Endothelial cell of umbilical vein (primary cell): ENCODE measurements around the gene ABCC1. TPM values are rescaled to one million over a fixed set of nuclear protein-coding genes. Genes with fewer than 3 reads are reported as not detected.

Source experiments
- BruUV-seq: library from RNA; stranded (reverse); fragments of 400-500 nt; replicated peaks from 2 replicates; lab custom pipeline; 2021; lab: Mats Ljungman, UMichigan
- CTCF ChIA-PET: fragments of 300-600, 350-600 bp; sonication (Branson Sonifier 250); formaldehyde crosslinking; loops from one replicate; lab custom pipeline; 2021; ENCODE audit warnings: antibody characterized with exemption, inconsistent platforms; lab: Charles Lee
- POLR2A ChIA-PET: fragments of 300-600, 350-600 bp; sonication (Branson Sonifier 250); formaldehyde crosslinking; loops from one replicate; lab custom pipeline; 2021; ENCODE audit warnings: antibody characterized with exemption, inconsistent platforms; lab: Charles Lee
- DNase-seq: peaks from one replicate; pipeline ENCODE4 v3.0.0-alpha.2; 2011; ENCODE audit warnings: low read depth, low spot score
- FAIRE-seq: peaks from 2 replicates; lab custom pipeline; 2011; peaks lifted over from hg19 to GRCh38; lab: Jason Lieb, UNC
- H2AFZ ChIP-seq: 2 replicates; pipeline ENCODE4 v1.6.0; 2012; ENCODE audit warnings: low read depth, low read length, control low read depth, inconsistent platforms
- H3K27ac ChIP-seq: 2 replicates; pipeline ENCODE4 v1.5.1; 2011; ENCODE audit warnings: low read depth, mild to moderate bottlenecking, control low read depth, low read length, moderate library complexity; ENCODE audit not compliant: insufficient read depth
- H3K27me3 ChIP-seq, 2 experiments: 2 replicates each; pipeline versions ENCODE4 v1.6.0 to v1.6.1; 2011; ENCODE audit warnings: low read length in 2 of 2, mixed read lengths in 1 of 2; ENCODE audit not compliant: control insufficient read depth in 2 of 2, insufficient read depth in 2 of 2
- H3K36me3 ChIP-seq, 2 experiments: 2 replicates in 1 of 2; 3 replicates in 1 of 2; pipeline ENCODE4 v1.5.1; 2011; ENCODE audit warnings: low read length in 2 of 2, mild to moderate bottlenecking in 1 of 2, moderate library complexity in 1 of 2; ENCODE audit not compliant: control insufficient read depth in 2 of 2, insufficient read depth in 2 of 2; ENCODE audit errors: extremely low read depth in 1 of 2
- H3K4me1 ChIP-seq: 3 replicates; pipeline ENCODE4 v1.5.1; 2011; ENCODE audit warnings: mild to moderate bottlenecking, low read length; ENCODE audit not compliant: control insufficient read depth, insufficient read depth; ENCODE audit errors: extremely low read depth
- H3K4me2 ChIP-seq: 2 replicates; pipeline ENCODE4 v1.6.1; 2011; ENCODE audit warnings: low read length, control low read depth, mixed read lengths; ENCODE audit not compliant: insufficient read depth
- H3K4me3 ChIP-seq, 3 experiments: fragments of 200-600 bp in 1 of 3; sonication (generic), shearing (Covaris generic) in 1 of 3; replicated peaks in 1 of 3; 2 replicates each; pipeline ENCODE4 v1.5.1; 2011 to 2016; ENCODE audit warnings: control low read depth in 3 of 3, low read length in 3 of 3, mild to moderate bottlenecking in 2 of 3, inconsistent platforms in 1 of 3, low read depth in 1 of 3, moderate library complexity in 1 of 3; ENCODE audit not compliant: insufficient read depth in 1 of 3
- H3K79me2 ChIP-seq: 2 replicates; pipeline ENCODE4 v1.6.0; 2012; ENCODE audit warnings: low read length, inconsistent platforms; ENCODE audit not compliant: control insufficient read depth, insufficient read depth
- H3K9ac ChIP-seq: replicated peaks from 2 replicates; pipeline ENCODE3; 2011; ENCODE audit warnings: low read length, control low read depth; ENCODE audit not compliant: insufficient read depth; ENCODE audit errors: extremely low read depth
- H3K9me1 ChIP-seq: replicated peaks from 3 replicates; pipeline ENCODE4 v1.6.0; 2011; ENCODE audit warnings: mild to moderate bottlenecking, low read length; ENCODE audit not compliant: control insufficient read depth, insufficient read depth; ENCODE audit errors: extremely low read depth
- H3K9me3 ChIP-seq: replicated peaks from 2 replicates; pipeline ENCODE4 v1.5.1; 2012; ENCODE audit warnings: low read length, inconsistent platforms; ENCODE audit not compliant: control insufficient read depth, insufficient read depth
- H4K20me1 ChIP-seq: replicated peaks from 2 replicates; pipeline ENCODE3; 2011; ENCODE audit warnings: mild to moderate bottlenecking, low read length; ENCODE audit not compliant: control insufficient read depth, insufficient read depth; ENCODE audit errors: extremely low read depth
- EZH2 ChIP-seq: IDR thresholded peaks from 2 replicates; pipeline ENCODE4 v1.6.1; 2012; ENCODE audit warnings: borderline replicate concordance, low read depth, mild to moderate bottlenecking, moderate library complexity, low read length, inconsistent platforms; ENCODE audit not compliant: severe bottlenecking
- GATA2 ChIP-seq: IDR thresholded peaks from 2 replicates; pipeline ENCODE4 v1.7.0; 2011; ENCODE audit warnings: low read depth, mild to moderate bottlenecking, moderate library complexity, mixed read lengths, low read length; ENCODE audit not compliant: insufficient read length, insufficient read depth
- JUN ChIP-seq: IDR thresholded peaks from 2 replicates; pipeline ENCODE4 v1.6.1; 2011; ENCODE audit warnings: borderline replicate concordance, low read depth; ENCODE audit not compliant: insufficient read length, insufficient read depth
- POLR2A ChIP-seq: IDR thresholded peaks from 2 replicates; pipeline ENCODE4 v1.6.1; 2012; ENCODE audit warnings: low read depth, mild to moderate bottlenecking, control low read depth, low read length
- POLR2AphosphoS5 ChIP-seq: IDR thresholded peaks from 2 replicates; pipeline ENCODE4 v1.6.1; 2012; ENCODE audit warnings: low read depth, mild to moderate bottlenecking, control low read depth, low read length, moderate library complexity; ENCODE audit not compliant: insufficient read depth
- dilution Hi-C: fragments of 300-500 bp; cut with MboI; formaldehyde crosslinking; loops from one replicate; pipeline ENCODE4 v1.15.0; 2019; ENCODE audit warnings: low sequenced_read_pairs; ENCODE audit not compliant: extremely low pct_ligation_motif_present
- intact Hi-C: fragments of 100-400 bp; cut with micrococcal nuclease; formaldehyde crosslinking; loops from one replicate; pipeline ENCODE4 v1.10.0; 2022
- polyA plus RNA-seq, 4 experiments: library from polyadenylated mRNA; depleted of rRNA in 3 of 4; stranded (reverse) in 3 of 4; unstranded in 1 of 4; fragments of >200 nt; gene quantifications; 2 replicates each; pipeline versions ENCODE4 v1.2.1 to v1.2.3, GENCODE V29; 2011 to 2012; ENCODE audit warnings: missing spikeins in 1 of 4
- total RNA-seq: library from RNA; stranded (reverse); gene quantifications from 2 replicates; pipeline ENCODE4 v1.2.3, GENCODE V29; 2021
- TF ChIP-seq, protein P1 (sequence below): IDR thresholded peaks from 2 replicates; pipeline ENCODE4 v1.6.1; 2011; ENCODE audit not compliant: insufficient read depth, insufficient read length
- TF ChIP-seq, protein P2 (sequence below), 2 donors: IDR thresholded peaks; 1 replicate in 1 of 2; 2 replicates in 1 of 2; pipeline ENCODE4 v1.5.1; 2011; ENCODE audit warnings: low read length in 2 of 2, mild to moderate bottlenecking in 2 of 2, moderate library complexity in 2 of 2, control low read depth in 1 of 2, inconsistent platforms in 1 of 2, low read depth in 1 of 2; ENCODE audit not compliant: insufficient read depth in 1 of 2; ENCODE audit errors: extremely low read depth in 1 of 2

The ABCC1 gene
- total and polyA plus RNA-seq, 2 donors (not counting 3 experiments of a cell fraction or from before 2014, with no cell fraction given), result 46.1 to 89.2 TPM

DNA sequence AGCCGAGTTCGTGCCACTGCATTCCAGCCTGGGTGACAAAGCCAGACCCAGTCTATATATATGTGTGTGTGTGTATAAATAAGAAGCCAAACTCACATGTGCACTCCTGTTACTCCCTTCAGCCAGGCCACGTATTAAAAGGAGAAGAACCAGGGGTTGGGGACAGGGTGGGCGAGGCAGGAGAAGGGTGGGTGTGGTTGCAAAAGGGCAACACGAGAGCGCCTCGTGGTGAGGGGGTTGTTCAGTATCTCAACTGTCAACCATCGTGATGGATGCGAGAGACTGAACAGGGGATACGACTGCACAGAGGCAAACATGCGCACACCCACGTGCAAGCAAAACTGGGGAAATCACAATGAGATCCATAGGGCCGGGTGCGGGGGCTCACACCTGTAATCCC, 219.0 kb downstream of the ABCC1 start:
- CTCF ChIA-PET, result interaction anchor here (1.2 kb wide), 1 partner anchor 26 kb away, joined by 4 read pairs; no protein-coding TSS in a partner anchor
- no TSS peak for BruUV-seq
- no peaks in the 10 kb centered on the region for H4K20me1 ChIP-seq
- no peak for FAIRE-seq
- dilution Hi-C loops, result no loop called here
- H3K4me2 ChIP-seq, result no peak overlapping the region
- no peak overlapping the region for H3K9ac ChIP-seq
- no peaks in the 10 kb centered on the region for H3K4me1 ChIP-seq
- no peak overlapping the region for H3K4me3 ChIP-seq
- no peaks in the 10 kb centered on the region for H3K79me2 ChIP-seq
- H3K36me3 ChIP-seq, result no peaks in the 10 kb centered on the region
- H3K9me3 ChIP-seq, result no peaks in the 10 kb centered on the region
- intact Hi-C loops, result no loop called here
- TF ChIP-seq GATA2, result no peak
- no peak for TF ChIP-seq EZH2
- no peak for TF ChIP-seq JUN
- no peak for TF ChIP-seq POLR2AphosphoS5
- no peak for DNase-seq
- no peaks in the 10 kb centered on the region for H3K27me3 ChIP-seq
- POLR2A ChIA-PET, result no interaction called here
- H3K27ac ChIP-seq, result no peak overlapping the region
- H3K9me1 ChIP-seq, result no peaks in the 10 kb centered on the region
- H2AFZ ChIP-seq, result no peak overlapping the region

DNA sequence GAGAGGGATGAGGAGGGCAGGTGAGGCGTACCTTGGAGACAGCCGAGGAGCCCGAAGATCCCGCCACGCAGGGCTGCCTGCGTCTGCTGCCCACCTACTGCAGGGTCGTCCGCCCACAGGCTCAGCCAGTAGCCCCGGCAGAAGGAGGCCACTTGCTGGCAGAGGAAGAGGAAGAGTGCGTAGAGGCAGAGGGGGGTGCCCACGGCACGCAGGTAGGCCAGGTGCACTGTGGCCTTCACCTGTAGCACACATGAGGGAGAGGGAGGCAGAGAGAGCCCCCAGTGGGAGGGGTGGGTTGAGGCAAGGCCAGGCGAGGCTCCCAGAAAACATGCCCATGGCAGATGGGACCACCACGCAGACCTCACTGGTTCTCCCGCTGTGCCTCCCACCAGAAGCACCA, 220.2 kb downstream of the ABCC1 start:
- Histone ChIP-seq H3K27me3 (no peaks in the 10 kb centered on the region), H3K36me3 (no peaks in the 10 kb centered on the region), H3K4me2 (no peak overlapping the region), H2AFZ (no peak overlapping the region), H3K79me2 (no peaks in the 10 kb centered on the region), H3K4me1 (no peaks in the 10 kb centered on the region), H4K20me1 (no peaks in the 10 kb centered on the region), H3K9me1 (no peaks in the 10 kb centered on the region), H3K4me3 (no peak overlapping the region), H3K9ac (no peak overlapping the region), H3K9me3 (no peaks in the 10 kb centered on the region), H3K27ac (no peak overlapping the region)
- BruUV-seq, result no TSS peak
- FAIRE-seq (no peak), DNase-seq (no peak)
- TF ChIP-seq, protein P1, sequence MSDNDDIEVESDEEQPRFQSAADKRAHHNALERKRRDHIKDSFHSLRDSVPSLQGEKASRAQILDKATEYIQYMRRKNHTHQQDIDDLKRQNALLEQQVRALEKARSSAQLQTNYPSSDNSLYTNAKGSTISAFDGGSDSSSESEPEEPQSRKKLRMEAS, result no peak
- TF ChIP-seq POLR2AphosphoS5 (no peak), POLR2A (no peak)
- TF ChIP-seq, protein P2, sequence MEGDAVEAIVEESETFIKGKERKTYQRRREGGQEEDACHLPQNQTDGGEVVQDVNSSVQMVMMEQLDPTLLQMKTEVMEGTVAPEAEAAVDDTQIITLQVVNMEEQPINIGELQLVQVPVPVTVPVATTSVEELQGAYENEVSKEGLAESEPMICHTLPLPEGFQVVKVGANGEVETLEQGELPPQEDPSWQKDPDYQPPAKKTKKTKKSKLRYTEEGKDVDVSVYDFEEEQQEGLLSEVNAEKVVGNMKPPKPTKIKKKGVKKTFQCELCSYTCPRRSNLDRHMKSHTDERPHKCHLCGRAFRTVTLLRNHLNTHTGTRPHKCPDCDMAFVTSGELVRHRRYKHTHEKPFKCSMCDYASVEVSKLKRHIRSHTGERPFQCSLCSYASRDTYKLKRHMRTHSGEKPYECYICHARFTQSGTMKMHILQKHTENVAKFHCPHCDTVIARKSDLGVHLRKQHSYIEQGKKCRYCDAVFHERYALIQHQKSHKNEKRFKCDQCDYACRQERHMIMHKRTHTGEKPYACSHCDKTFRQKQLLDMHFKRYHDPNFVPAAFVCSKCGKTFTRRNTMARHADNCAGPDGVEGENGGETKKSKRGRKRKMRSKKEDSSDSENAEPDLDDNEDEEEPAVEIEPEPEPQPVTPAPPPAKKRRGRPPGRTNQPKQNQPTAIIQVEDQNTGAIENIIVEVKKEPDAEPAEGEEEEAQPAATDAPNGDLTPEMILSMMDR (IDR thresholded peaks at IDR 0.05; ENCODE audit: extremely low read depth in 1 of 2, insufficient read depth in 1 of 2, low read depth in 1 of 2, low read length in 2 of 2), result no peak
- ChIA-PET POLR2A (no interaction called here), CTCF (interaction anchor here (1.2 to 1.4 kb wide), 2 partner anchors 18 to 25 kb away, joined by 4 read pairs; no protein-coding TSS in a partner anchor)
- intact Hi-C loops, result no loop called here
- dilution Hi-C loops, result no loop called here
